GM10266 (cell line): Measurements from ENCODE around the gene GID4.
A peak's percentile ranks its signal among the peaks of the same experiment; 100 is the strongest.

Experiments
- DNase-seq: peaks from one replicate; pipeline ENCODE4 v3.0.0; 2012; ENCODE audit errors: extremely low spot score
- CTCF ChIP-seq: IDR thresholded peaks from 2 replicates; pipeline ENCODE4 v1.5.1; 2012; ENCODE audit warnings: mild to moderate bottlenecking, low read depth; ENCODE audit not compliant: control insufficient read depth, insufficient read depth; ENCODE audit errors: missing control alignments

Gene GID4

GRCh38 chr17:18016426-18016825 is 22.8 kb upstream of the GID4 start:
- no peak for DNase-seq

GRCh38 chr17:18017958-18018357 is 21.2 kb upstream of the GID4 start:
- DNase-seq: no peak
- TF ChIP-seq CTCF: no peak

More at GRCh38 chr17:18016426-18016825, 22.8 kb upstream of the GID4 start:
- no peak for TF ChIP-seq CTCF

GRCh38 chr17:18018411-18018921 is 20.7 kb upstream of the GID4 start:
- DNase-seq: no peak
- no peak for TF ChIP-seq CTCF

- TF ChIP-seq CTCF: no peak
- DNase-seq: no peak
These were observed 19.4 kb upstream of the GID4 start for GRCh38 chr17:18019838-18020154.

- TF ChIP-seq CTCF: no peak
- no peak for DNase-seq
These were observed 18.2 kb upstream of the GID4 start for GRCh38 chr17:18020971-18021370.

GRCh38 chr17:18021372-18021771 is 17.8 kb upstream of the GID4 start:
- TF ChIP-seq CTCF: no peak
- DNase-seq: no peak

GRCh38 chr17:18025241-18025944 is 13.8 kb upstream of the GID4 start:
- DNase-seq: peak; percentile 72
- TF ChIP-seq CTCF: no peak
